ENCODE data around the gene MTCP1.

Gene MTCP1

GRCh38 chrX:155052738-155053498, 18.0 kb downstream of the MTCP1 start:
- no peak for DNase-seq

- DNase-seq: no peak
Measured at GRCh38 chrX:155048977-155049619, 21.8 kb downstream of the MTCP1 start.

GRCh38 chrX:155046811-155047528, 24.0 kb downstream of the MTCP1 start:
- DNase-seq: no peak

GRCh38 chrX:155046129-155046810, 24.7 kb downstream of the MTCP1 start:
- DNase-seq: no peak

GRCh38 chrX:155035688-155036087, 35.2 kb downstream of the MTCP1 start:
- DNase-seq: no peak

GRCh38 chrX:155031657-155032056, 39.3 kb downstream of the MTCP1 start:
- no peak for DNase-seq

GRCh38 chrX:155028877-155029291, 42.1 kb downstream of the MTCP1 start:
- no peak for DNase-seq

GRCh38 chrX:155028129-155028528, 42.8 kb downstream of the MTCP1 start:
- DNase-seq: no peak

GRCh38 chrX:155027509-155028066, 43.3 kb downstream of the MTCP1 start:
- DNase-seq: no peak

GRCh38 chrX:155026727-155027508, 44.0 kb downstream of the MTCP1 start, which contains the start of gene FUNDC2:
FUNDC2 (plus strand) TSS chrX:155026844; CDS start chrX:155026939, 95 bp downstream.
- DNase-seq: no peak

GRCh38 chrX:155026420-155026726, 44.6 kb downstream of the MTCP1 start:
- no peak for DNase-seq

GRCh38 chrX:155023907-155024833, 46.8 kb downstream of the MTCP1 start:
- no peak for DNase-seq

- no peak for DNase-seq
Measured at GRCh38 chrX:155022585-155022984, 48.4 kb downstream of the MTCP1 start, which contains the start of gene F8. F8 (minus strand) TSS chrX:155022723; CDS start chrX:155022552, 171 bp downstream.

GRCh38 chrX:155020591-155020990, 50.3 kb downstream of the MTCP1 start:
- DNase-seq: no peak
